Globus pallidus (tissue), 1 donor: ENCODE data around the gene EIPR1.
"Not testable (repeated sequence)": the region's sequence is repeated elsewhere in the genome, so short reads cannot be mapped to it uniquely, and the experiment has no call there.

Experiments used
- DNase-seq: peaks from one replicate; pipeline ENCODE4 v3.0.0-alpha.2; 2015; ENCODE audit warnings: low spot score

The EIPR1 gene

GRCh38 chr2:3287896-3288295 lies 89.7 kb downstream of the EIPR1 start:
- no peak for DNase-seq

- DNase-seq, result not testable (repeated sequence)
Measured at GRCh38 chr2:3286646-3287036, 91.0 kb downstream of the EIPR1 start.

- DNase-seq, result no peak
Measured at GRCh38 chr2:3285901-3286645, 91.5 kb downstream of the EIPR1 start.

- DNase-seq, result no peak
Measured at GRCh38 chr2:3284657-3285630, 92.7 kb downstream of the EIPR1 start.

- not testable (repeated sequence) for DNase-seq
Measured at GRCh38 chr2:3283876-3284656, 93.6 kb downstream of the EIPR1 start.

- no peak for DNase-seq
Measured at GRCh38 chr2:3283206-3283605, 94.4 kb downstream of the EIPR1 start.

GRCh38 chr2:3282056-3282998 lies 95.3 kb downstream of the EIPR1 start:
- peak; percentile 68 for DNase-seq

GRCh38 chr2:3280683-3281520 lies 96.7 kb downstream of the EIPR1 start:
- DNase-seq, result no peak

- DNase-seq, result no peak
Measured at GRCh38 chr2:3280197-3280596, 97.4 kb downstream of the EIPR1 start.

- no peak for DNase-seq
Measured at GRCh38 chr2:3279236-3279960, 98.2 kb downstream of the EIPR1 start.

- no peak for DNase-seq
Measured at GRCh38 chr2:3278521-3279218, 98.9 kb downstream of the EIPR1 start.

- DNase-seq, result no peak
Measured at GRCh38 chr2:3277748-3278520, 99.7 kb downstream of the EIPR1 start.

GRCh38 chr2:3277050-3277747 lies 100.4 kb downstream of the EIPR1 start:
- no peak for DNase-seq

GRCh38 chr2:3272761-3273160 lies 104.9 kb downstream of the EIPR1 start:
- DNase-seq, result no peak

GRCh38 chr2:3270095-3270478 lies 107.5 kb downstream of the EIPR1 start:
- DNase-seq, result no peak

GRCh38 chr2:3269425-3270094 lies 108.1 kb downstream of the EIPR1 start:
- no peak for DNase-seq

- DNase-seq, result no peak
Measured at GRCh38 chr2:3268705-3269029, 109.0 kb downstream of the EIPR1 start.
